ENCODE results near the gene RDH16.

GRCh38 chr12:56908136-56908535 lies 49.3 kb downstream of the RDH16 start:
- TF ChIP-seq CTCF (IDR thresholded peaks at IDR 0.05; ENCODE audit: low read depth, low read length, missing input control) (no peak), TAF1 (conservative IDR thresholded peaks at IDR 0.05) (no peak), REST (IDR thresholded peaks at IDR 0.05) (no peak), GABPA (IDR thresholded peaks at IDR 0.05 in 1 of 2, conservative IDR thresholded peaks at IDR 0.05 in 1 of 2) (no peak), SP1 (IDR thresholded peaks at IDR 0.05) (no peak), ATF3 (IDR thresholded peaks at IDR 0.05) (no peak), HNF4A (conservative IDR thresholded peaks at IDR 0.05) (no peak), YY1 (IDR thresholded peaks at IDR 0.05) (no peak), MAX (IDR thresholded peaks at IDR 0.05) (no peak), RXRA (IDR thresholded peaks at IDR 0.05) (no peak), JUND (IDR thresholded peaks at IDR 0.05) (no peak)
